GM19043 (cell line): ENCODE data around the gene FHIT.

ENCODE experiments used
- ATAC-seq: cut with Tn5 transposase; IDR thresholded peaks from one replicate; pipeline ENCODE4 v1.9.1; 2021; ENCODE audit warnings: low read depth; ENCODE audit not compliant: unreplicated experiment

FHIT gene

GRCh38 chr3:60053526-60054265, 1197.6 kb downstream of the FHIT start:
- no peak for ATAC-seq

- no peak for ATAC-seq
Observed at GRCh38 chr3:60048447-60048848, 1202.8 kb downstream of the FHIT start.

GRCh38 chr3:60047426-60048200, 1203.6 kb downstream of the FHIT start:
- no peak for ATAC-seq

GRCh38 chr3:60046210-60046609, 1205.0 kb downstream of the FHIT start:
- ATAC-seq = no peak

- ATAC-seq = no peak
Observed at GRCh38 chr3:60045686-60046085, 1205.6 kb downstream of the FHIT start.

GRCh38 chr3:60036803-60037202, 1214.4 kb downstream of the FHIT start:
- no peak for ATAC-seq

- ATAC-seq = no peak
Observed at GRCh38 chr3:60033901-60034453, 1217.3 kb downstream of the FHIT start.

- ATAC-seq = no peak
Observed at GRCh38 chr3:60030982-60031381, 1220.3 kb downstream of the FHIT start.

GRCh38 chr3:60028233-60028632, 1223.0 kb downstream of the FHIT start:
- no peak for ATAC-seq

- no peak for ATAC-seq
Observed at GRCh38 chr3:60027335-60027734, 1223.9 kb downstream of the FHIT start.

GRCh38 chr3:60025096-60026050, 1225.9 kb downstream of the FHIT start:
- no peak for ATAC-seq

- no peak for ATAC-seq
Observed at GRCh38 chr3:60024400-60024799, 1226.9 kb downstream of the FHIT start.

- ATAC-seq = no peak
Observed at GRCh38 chr3:60023189-60023588, 1228.1 kb downstream of the FHIT start.

GRCh38 chr3:60017631-60018030, 1233.6 kb downstream of the FHIT start:
- ATAC-seq = no peak

GRCh38 chr3:60015032-60015705, 1236.1 kb downstream of the FHIT start:
- ATAC-seq = no peak

GRCh38 chr3:60013241-60013640, 1238.0 kb downstream of the FHIT start:
- no peak for ATAC-seq

GRCh38 chr3:60011218-60011617, 1240.0 kb downstream of the FHIT start:
- no peak for ATAC-seq

GRCh38 chr3:60010781-60011180, 1240.5 kb downstream of the FHIT start:
- ATAC-seq = peak; percentile 93

GRCh38 chr3:60009931-60010478, 1241.2 kb downstream of the FHIT start:
- ATAC-seq = no peak

GRCh38 chr3:60001369-60001768, 1249.9 kb downstream of the FHIT start:
- no peak for ATAC-seq
